ENCODE measurements around the gene RNF183. TPM values are rescaled to one million over a fixed set of nuclear protein-coding genes. Genes with fewer than 3 reads are reported as not detected.

RNF183 gene
- total and polyA plus RNA-seq, 9 of the 15 experiments (the other 6 are each of a cell fraction or from before 2014, with no cell fraction given), result 0.04 to 2.0 (median 0.16) TPM; not detected in 5

GRCh38 chr9:113261917-113262671, 41.1 kb downstream of the RNF183 start (continued):
- TF ChIP-seq SFPQ (IDR thresholded peaks at IDR 0.05; ENCODE audit: low read depth, low read length), result no peak
- no peak for TF ChIP-seq HOMEZ (CRISPR knock-in tag; IDR thresholded peaks at IDR 0.05)

- POLR2A ChIA-PET, result no interaction called here
Measured at GRCh38 chr9:113258282-113258681, 44.9 kb downstream of the RNF183 start.

More at GRCh38 chr9:113258282-113258681, 44.9 kb downstream of the RNF183 start:
- H3K4me2 ChIP-seq (ENCODE audit: insufficient read depth, low read length), result no peak overlapping the region
- CTCF ChIA-PET (ENCODE audit: low intra/inter-chr PET ratio), result no interaction called here
- no peak overlapping the region for H3K4me3 ChIP-seq
- H4K20me1 ChIP-seq (replicated peaks; ENCODE audit: control insufficient read depth, insufficient read depth, low read length), result no peaks in the 10 kb centered on the region
- peaks cover 57% of the 10 kb centered on the region; the same call in 2 of the 3 replicates for H3K36me3 ChIP-seq (ENCODE audit: control insufficient read depth, insufficient read depth, low read length)
- FAIRE-seq, result no peak
- no peaks in the 10 kb centered on the region for H3K27me3 ChIP-seq (ENCODE audit: control insufficient read depth in 2 of 2, insufficient read depth in 2 of 2, low read length in 2 of 2)
- TF ChIP-seq FOXA3 (CRISPR knock-in tag; conservative IDR thresholded peaks at IDR 0.05 in 1 of 2, IDR thresholded peaks at IDR 0.05 in 1 of 2), result 0 out of 4 replicates have a peak, but pooled peaks of 1 of the 2 experiments have one; percentile 13
- no peak for TF ChIP-seq TCF3 (CRISPR knock-in tag; IDR thresholded peaks at IDR 0.05)
- no TSS peak for BruUV-seq (replicated peaks)
- no peak overlapping the region for H3K27ac ChIP-seq (ENCODE audit: extremely low read depth, low read depth, low read length)
- H3K9ac ChIP-seq (ENCODE audit: insufficient read depth in 1 of 2, low read depth in 2 of 2, low read length in 2 of 2), result no peak overlapping the region
- H2AFZ ChIP-seq (ENCODE audit: low read depth, low read length), result no peak overlapping the region
- no peak for DNase-seq (ENCODE audit: extremely low read depth in 1 of 4, low spot score in 3 of 4)
- H3K9me1 ChIP-seq (ENCODE audit: control insufficient read depth, insufficient read depth, low read length), result no peaks in the 10 kb centered on the region
- no peak for ATAC-seq
- no peaks in the 10 kb centered on the region for H3K4me1 ChIP-seq (replicated peaks in 1 of 2; ENCODE audit: control insufficient read depth in 2 of 2, insufficient read depth in 2 of 2, low read length in 2 of 2)
- intact Hi-C loops (cut with micrococcal nuclease), result no loop called here
- in situ Hi-C loops (cut with MboI), result no loop called here
- WGBS (ENCODE audit: insufficient coverage, low coverage, missing lambda C conversion rate), result 50% methylated on average over 1 of the region's 1 CpG
- H3K9me3 ChIP-seq (replicated peaks; ENCODE audit: control insufficient read depth, insufficient read depth, low read depth, low read length), result no peaks in the 10 kb centered on the region
- H3K79me2 ChIP-seq (ENCODE audit: control insufficient read depth, insufficient read depth, low read length), result no peaks in the 10 kb centered on the region
